ENCODE results near the gene OR56B4.

Gene OR56B4

DNA sequence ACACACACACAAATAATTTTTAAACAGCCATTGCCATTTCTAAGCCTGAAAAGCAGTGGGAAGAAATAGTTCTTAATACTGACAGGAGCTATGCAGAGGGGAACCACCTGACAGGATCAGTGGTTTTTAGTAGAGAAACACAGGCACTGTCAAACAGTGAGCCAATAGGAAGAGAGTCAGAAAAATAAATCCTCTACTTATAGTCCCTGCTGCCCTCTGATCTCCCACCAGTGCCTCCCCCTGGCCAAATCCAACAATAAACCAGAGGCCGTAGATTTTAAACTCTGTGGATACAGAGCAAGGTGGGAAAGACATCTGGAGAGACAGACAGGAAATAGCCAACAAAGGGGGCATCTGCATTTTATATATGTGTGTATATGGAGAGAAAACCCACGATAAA lies 7.9 kb upstream of the OR56B4 start:
- H3K27me3 ChIP-seq (ENCODE audit: insufficient read depth, low read depth, severe bottlenecking): peaks cover 48% of the 10 kb centered on the region
- no peaks in the 10 kb centered on the region for H3K36me3 ChIP-seq
- no peaks in the 10 kb centered on the region for H3K9me3 ChIP-seq (ENCODE audit: severe bottlenecking)
- no peak for DNase-seq
- no peak overlapping the region for H3K4me3 ChIP-seq (ENCODE audit: low read depth, low read length)
- TF ChIP-seq, protein P1, sequence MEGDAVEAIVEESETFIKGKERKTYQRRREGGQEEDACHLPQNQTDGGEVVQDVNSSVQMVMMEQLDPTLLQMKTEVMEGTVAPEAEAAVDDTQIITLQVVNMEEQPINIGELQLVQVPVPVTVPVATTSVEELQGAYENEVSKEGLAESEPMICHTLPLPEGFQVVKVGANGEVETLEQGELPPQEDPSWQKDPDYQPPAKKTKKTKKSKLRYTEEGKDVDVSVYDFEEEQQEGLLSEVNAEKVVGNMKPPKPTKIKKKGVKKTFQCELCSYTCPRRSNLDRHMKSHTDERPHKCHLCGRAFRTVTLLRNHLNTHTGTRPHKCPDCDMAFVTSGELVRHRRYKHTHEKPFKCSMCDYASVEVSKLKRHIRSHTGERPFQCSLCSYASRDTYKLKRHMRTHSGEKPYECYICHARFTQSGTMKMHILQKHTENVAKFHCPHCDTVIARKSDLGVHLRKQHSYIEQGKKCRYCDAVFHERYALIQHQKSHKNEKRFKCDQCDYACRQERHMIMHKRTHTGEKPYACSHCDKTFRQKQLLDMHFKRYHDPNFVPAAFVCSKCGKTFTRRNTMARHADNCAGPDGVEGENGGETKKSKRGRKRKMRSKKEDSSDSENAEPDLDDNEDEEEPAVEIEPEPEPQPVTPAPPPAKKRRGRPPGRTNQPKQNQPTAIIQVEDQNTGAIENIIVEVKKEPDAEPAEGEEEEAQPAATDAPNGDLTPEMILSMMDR (IDR thresholded peaks at IDR 0.05; ENCODE audit: low read depth, low read length): no peak
- H3K27ac ChIP-seq: no peak overlapping the region

DNA sequence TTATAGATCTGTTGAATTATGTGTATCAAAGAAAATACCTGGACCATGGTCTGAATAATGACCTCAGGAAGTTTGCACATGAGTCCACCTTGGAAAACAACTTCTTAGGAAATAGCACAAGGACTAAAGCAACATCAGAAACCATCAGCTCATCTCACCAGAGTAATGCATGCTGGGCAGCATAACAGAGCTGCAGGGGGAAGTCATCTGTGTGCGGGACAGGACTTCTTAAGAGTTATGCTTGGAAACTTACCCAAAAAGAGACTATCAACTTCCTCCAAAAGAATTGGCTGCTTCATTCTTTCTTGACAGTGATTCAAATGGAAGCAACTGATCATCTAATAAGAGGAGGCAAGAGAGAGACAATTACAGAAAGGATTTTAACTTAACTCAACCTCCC lies 2.5 kb downstream of the OR56B4 start:
- Histone ChIP-seq H3K27ac (no peak overlapping the region), H3K4me3 (ENCODE audit: low read depth, low read length) (no peak overlapping the region), H3K9me3 (ENCODE audit: severe bottlenecking) (no peaks in the 10 kb centered on the region), H3K27me3 (ENCODE audit: insufficient read depth, low read depth, severe bottlenecking) (peaks cover 39% of the 10 kb centered on the region), H3K36me3 (no peaks in the 10 kb centered on the region)
- DNase-seq: no peak
- TF ChIP-seq, protein P1 (IDR thresholded peaks at IDR 0.05; ENCODE audit: low read depth, low read length): no peak

DNA sequence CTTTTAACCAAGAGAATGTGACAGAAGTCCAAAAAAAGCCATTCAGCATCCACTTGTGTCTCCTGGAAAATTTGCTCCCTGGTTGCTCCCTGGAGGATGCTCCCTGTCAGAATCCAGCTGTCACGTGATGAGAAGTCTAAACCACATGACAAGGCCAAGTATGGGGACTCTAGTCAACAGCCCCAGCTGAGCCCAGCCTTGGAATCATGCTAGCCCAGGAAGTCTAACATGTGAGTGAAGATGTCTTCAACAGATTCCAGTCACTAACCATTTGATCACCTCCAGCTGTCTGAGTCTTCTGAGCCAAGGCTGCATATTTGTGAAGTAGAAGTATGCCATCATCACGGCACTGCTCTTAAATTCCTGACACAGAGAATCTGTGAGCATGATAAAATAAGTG lies 4.2 kb downstream of the OR56B4 start:
- TF ChIP-seq, protein P1 (IDR thresholded peaks at IDR 0.05; ENCODE audit: low read depth, low read length): no peak
- Histone ChIP-seq H3K27ac (no peak overlapping the region), H3K27me3 (ENCODE audit: insufficient read depth, low read depth, severe bottlenecking) (peaks cover 33% of the 10 kb centered on the region), H3K9me3 (ENCODE audit: severe bottlenecking) (no peaks in the 10 kb centered on the region), H3K4me3 (ENCODE audit: low read depth, low read length) (no peak overlapping the region), H3K36me3 (no peaks in the 10 kb centered on the region)
- no peak for DNase-seq

DNA sequence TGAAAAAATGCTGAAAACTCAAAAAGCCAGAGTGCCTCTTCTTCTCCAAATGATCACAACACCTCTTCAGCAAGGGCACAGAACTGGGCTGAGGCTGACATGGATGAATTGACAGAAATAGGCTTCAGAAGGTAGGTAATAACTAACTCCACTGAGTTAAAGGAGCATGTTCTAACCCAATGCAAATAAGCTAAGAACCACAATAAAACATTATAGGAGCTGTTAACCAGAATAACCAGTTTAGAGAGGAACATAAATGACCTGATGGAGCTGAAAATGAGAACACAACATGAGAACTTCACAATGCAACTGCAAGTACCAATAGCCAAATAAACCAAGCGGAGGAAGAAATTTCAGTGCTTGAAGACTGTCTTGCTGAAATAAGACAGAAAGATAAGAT lies 9.2 kb downstream of the OR56B4 start:
- H3K27ac ChIP-seq: no peak overlapping the region
- no peaks in the 10 kb centered on the region for H3K36me3 ChIP-seq
- H3K27me3 ChIP-seq (ENCODE audit: insufficient read depth, low read depth, severe bottlenecking): peaks cover 29% of the 10 kb centered on the region
- H3K4me3 ChIP-seq (ENCODE audit: low read depth, low read length): no peak overlapping the region
- no peaks in the 10 kb centered on the region for H3K9me3 ChIP-seq (ENCODE audit: severe bottlenecking)
- TF ChIP-seq, protein P1 (IDR thresholded peaks at IDR 0.05; ENCODE audit: low read depth, low read length): no peak
- no peak for DNase-seq

DNA sequence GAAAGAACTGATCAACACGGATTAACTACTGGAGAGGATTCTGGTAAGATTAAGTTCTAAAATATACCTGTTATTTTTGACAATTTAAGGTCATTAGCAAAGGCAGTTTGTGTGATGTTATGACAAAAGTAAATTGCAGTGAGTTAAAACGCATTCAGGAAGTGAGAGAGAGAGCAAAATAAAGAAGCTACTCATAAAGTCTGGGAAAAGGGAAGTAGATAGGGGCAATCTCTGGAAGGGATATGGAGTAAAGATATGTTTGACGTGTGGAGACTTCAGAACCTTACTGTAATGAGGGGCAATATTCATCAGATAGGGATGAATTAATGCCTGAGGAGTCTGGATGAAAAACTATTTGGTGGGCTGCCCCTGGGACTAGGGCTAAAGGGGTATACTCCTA lies 16.8 kb downstream of the OR56B4 start:
- H3K27me3 ChIP-seq (ENCODE audit: insufficient read depth, low read depth, severe bottlenecking): peaks cover 38% of the 10 kb centered on the region
- no peaks in the 10 kb centered on the region for H3K9me3 ChIP-seq (ENCODE audit: severe bottlenecking)
- H3K27ac ChIP-seq: no peak overlapping the region
- TF ChIP-seq, protein P1 (IDR thresholded peaks at IDR 0.05; ENCODE audit: low read depth, low read length): no peak
- no peaks in the 10 kb centered on the region for H3K36me3 ChIP-seq
- no peak for DNase-seq
- H3K4me3 ChIP-seq (ENCODE audit: low read depth, low read length): no peak overlapping the region

DNA sequence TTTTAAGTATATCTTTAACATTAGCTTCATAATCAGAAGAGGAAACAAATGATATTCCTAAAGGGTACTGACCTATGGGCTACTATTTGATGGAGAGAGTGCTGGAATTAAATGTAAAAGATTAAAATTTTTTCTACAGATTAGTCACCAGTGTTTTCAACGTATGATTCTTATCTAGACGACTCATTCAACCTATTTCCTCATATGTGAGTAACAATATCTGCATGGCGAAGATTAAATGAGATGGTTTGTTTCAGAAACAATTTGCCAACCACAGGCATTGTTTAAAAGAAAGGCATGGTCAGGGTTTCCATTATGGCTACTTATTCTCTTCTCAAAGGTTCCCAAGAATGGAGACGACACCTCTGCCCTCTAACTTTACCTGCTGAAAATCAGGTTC lies 20.4 kb downstream of the OR56B4 start:
- no peaks in the 10 kb centered on the region for H3K36me3 ChIP-seq
- no peak overlapping the region for H3K4me3 ChIP-seq (ENCODE audit: low read depth, low read length)
- TF ChIP-seq, protein P1 (IDR thresholded peaks at IDR 0.05; ENCODE audit: low read depth, low read length): no peak
- H3K27me3 ChIP-seq (ENCODE audit: insufficient read depth, low read depth, severe bottlenecking): peaks cover 60% of the 10 kb centered on the region
- DNase-seq: no peak
- H3K9me3 ChIP-seq (ENCODE audit: severe bottlenecking): no peaks in the 10 kb centered on the region
- H3K27ac ChIP-seq: no peak overlapping the region

Measured in WERI-Rb-1 (cell line).